HG03432 (cell line): ENCODE results near the gene UQCRFS1.
"Not testable (repeated sequence)": the region's sequence is repeated elsewhere in the genome, so short reads cannot be mapped to it uniquely, and the experiment has no call there.

Source experiments
- ATAC-seq: cut with Tn5 transposase; IDR thresholded peaks from one replicate; pipeline ENCODE4 v1.9.1; 2021; ENCODE audit warnings: mild to moderate bottlenecking, moderate library complexity; ENCODE audit not compliant: unreplicated experiment

The UQCRFS1 gene

DNA sequence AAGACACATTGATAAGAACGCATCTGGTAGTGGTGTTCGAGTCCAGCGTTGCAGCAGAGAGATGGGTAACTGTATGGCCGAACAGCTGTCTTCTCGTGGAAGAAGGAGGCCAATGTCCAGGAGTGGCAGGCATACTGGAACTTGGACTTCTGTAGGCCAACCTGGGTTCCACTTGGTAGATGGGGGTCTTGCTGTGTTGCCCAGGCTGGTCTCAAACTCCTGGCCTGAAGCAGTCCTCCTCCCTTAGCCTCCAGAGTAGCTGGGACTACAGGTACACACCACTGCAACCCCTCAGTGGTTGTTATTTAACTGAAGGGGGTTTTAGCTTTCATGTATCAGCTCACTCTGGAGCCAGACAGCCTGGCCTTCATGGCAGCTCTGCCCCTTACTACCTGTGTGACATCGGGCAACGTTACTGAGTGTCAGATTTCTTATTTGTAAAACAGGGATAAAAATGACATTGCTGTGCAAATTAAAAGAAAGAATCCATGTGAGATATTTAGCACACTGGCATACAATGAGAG is 2.4 kb upstream of the UQCRFS1 start:
- ATAC-seq, result no peak

DNA sequence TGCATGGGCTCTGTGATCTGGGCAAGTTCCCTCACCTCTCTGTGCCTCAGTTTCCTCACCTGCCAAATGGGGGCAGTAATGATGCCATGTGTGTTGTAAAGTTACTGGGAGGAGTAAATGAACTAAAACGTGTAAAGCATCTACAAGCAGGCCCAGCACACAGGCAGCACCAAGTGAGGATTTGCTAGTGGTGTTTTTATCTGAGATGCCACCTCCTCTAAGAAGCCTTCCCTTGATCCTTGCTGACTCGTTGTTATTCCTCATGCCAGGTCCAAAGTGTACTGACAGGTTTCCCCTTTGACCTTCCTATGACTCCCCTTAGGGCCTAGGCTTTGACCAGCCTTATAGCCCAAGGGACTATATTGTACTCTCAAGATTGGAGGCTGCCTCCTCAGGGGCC is 1.5 kb upstream of the UQCRFS1 start:
- ATAC-seq, result no peak

DNA sequence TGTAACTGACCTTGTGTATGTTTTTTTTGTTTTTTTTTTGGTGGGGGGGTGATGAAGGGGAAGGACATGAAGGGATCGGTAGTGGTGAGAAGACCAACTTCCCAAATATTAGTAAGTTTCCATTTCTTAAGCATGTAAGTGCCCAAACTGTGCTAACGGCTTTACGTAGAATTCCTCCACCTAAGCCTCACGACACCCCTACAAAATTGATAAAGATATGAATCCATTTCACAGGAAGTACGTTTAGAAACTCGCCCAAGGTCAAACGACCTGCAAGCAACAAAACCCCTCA is 649 bp downstream of the UQCRFS1 start:
- ATAC-seq, result no peak

DNA sequence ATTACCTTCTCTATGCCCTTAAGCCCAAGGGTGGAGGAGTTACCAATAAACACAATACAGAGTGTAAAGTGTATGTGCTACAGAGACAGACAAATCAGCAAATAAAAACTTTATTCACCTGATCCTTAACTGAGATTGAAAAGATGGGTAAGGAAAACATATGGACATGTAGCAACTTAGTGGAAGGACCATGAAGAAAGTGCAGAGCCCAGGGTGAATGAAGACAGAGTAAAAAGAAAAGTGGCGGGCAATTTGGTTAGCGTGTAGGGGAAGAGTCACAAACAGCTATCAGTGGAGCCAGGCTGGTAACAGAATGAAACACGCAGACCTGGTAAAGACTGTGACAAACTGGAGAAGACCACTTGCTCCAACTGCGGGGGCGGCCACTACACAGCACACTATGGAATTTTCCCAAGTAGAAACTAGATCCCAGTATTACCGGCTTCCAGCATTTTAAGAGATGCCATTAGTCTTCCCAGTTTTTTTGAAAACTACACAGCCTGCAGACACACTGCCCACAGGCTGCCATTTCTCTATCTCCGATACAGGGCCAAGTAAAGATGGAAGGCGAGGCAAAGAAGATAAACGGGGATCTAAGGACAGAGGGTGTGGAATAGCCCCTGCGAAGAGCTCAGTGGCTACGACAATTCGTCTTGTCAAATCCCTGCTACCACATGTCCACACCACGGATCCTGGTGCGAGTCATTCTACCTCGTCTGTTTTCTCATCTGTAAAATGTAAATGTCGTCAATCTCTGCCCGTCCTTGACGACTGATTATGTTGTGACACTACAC is 1.2 kb downstream of the UQCRFS1 start:
- no peak for ATAC-seq

DNA sequence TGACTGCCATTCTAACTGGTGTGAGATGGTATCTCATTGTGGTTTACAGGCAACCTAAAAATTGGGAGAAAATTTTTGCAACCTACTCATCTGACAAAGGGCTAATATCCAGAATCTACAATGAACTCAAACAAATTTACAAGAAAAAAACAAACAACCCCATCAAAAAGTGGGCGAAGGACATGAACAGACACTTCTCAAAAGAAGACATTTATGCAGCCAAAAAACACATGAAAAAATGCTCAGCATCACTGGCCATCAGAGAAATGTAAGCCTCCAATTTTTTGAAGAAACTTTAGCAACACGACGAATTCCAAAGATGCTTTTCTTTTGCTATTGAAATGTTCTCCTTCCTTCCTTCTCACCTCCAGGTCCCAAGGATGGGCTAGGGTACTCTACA is 1.9 kb downstream of the UQCRFS1 start:
- not testable (repeated sequence) for ATAC-seq

DNA sequence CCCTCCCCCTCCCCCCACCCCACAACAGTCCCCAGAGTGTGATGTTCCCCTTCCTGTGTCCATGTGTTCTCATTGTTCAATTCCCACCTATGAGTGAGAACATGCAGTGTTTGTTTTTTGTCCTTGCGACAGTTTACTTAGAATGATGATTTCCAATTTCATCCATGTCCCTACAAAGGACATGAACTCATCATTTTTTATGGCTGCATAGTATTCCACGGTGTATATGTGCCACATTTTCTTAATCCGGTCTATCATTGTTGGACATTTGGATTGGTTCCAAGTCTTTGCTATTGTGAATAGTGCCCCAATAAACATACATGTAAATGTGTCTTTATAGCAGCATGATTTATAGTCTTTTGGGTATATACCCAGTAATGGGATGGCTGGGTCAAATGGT is 2.4 kb downstream of the UQCRFS1 start:
- ATAC-seq, result not testable (repeated sequence)

DNA sequence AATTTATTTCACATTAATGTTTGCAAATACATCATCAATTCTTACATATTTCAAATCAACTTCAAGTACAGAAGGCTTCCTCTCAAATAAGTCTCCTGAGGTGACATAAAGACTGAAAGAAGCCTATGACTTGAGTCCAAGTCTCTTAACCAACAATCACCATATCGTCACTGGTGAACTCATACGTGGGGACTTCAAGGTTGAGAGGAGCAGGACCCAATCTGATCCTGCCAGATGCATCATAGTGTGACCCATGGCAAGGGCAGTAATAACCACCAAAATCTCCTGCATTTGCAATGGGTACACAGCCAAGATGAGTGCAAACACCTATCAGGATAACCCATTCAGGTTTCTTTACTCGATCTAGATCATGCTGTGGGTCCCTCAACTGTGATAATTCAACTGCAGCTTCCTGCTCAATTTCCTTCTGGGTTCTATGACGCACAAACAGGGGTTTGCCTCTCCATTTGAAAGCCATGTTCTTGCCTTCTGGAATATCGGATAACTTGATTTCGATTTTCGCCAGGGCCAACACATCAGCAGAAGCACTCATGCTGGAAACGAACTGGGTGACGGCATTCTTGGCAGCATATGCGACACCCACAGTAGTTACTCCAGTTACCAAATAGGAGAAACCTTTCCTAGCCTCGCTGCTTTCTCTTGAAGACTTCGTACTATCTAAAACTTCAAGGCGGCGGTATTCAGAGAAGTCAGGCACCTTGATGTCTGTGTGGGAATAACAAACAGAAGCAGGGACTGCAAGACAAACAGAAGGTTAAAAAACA is 5.4 kb downstream of the UQCRFS1 start:
- not testable (repeated sequence) for ATAC-seq

DNA sequence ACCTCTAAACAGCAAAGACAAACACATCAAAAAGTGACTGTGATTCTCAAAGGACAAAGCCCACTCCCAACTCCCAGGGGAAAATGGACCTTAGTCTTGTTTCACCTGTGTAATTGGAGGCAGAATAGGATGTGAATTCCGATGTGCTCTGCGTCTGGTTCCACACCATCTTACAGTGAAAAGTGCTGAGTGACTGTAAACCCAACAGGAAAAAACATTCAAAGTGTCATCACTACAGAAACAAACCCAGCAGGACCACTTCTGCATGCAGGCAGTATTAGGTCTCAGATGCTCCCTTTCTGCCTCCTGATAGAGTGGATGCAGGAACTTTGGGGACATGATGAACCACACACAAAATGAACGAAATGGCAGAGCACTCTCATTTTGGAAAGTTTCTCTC is 6.5 kb downstream of the UQCRFS1 start:
- no peak for ATAC-seq

DNA sequence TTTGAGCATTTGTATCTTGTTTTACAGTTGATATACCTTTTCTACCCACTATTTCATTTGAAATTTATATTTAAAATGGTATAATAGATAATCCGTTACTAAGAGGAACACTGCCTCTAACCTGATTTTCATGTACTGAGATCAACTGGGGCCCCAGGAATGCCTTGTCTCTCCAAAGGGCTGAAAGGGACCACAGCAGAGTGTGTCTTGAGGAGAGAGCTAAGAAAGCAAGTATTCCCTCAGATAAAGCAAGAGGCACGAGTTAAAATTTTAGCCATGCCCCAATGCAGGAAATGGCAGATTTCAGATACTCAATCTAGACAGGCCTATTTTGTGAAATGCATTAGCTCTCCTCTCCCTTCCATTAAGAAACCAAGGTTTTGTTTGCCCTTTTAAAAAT is 10.7 kb downstream of the UQCRFS1 start:
- ATAC-seq, result no peak

DNA sequence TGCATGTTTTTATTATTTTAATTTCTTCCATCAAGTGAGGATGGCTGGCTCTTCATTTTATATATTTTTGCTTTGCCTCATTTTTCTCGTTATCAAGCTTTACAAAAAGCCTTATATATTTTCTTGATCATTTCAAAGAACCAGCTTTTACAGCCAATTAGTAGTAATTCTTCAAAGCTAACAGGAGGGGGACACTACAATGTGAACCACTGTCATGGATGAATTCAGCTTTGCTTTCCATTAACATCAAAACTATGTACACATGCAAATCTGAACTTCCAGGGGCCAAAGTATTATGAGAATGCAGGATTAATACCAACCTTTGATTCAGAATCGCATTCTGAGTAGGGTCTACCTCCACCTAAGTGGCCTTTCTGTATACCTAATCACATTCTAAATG is 11.1 kb downstream of the UQCRFS1 start:
- ATAC-seq, result no peak

DNA sequence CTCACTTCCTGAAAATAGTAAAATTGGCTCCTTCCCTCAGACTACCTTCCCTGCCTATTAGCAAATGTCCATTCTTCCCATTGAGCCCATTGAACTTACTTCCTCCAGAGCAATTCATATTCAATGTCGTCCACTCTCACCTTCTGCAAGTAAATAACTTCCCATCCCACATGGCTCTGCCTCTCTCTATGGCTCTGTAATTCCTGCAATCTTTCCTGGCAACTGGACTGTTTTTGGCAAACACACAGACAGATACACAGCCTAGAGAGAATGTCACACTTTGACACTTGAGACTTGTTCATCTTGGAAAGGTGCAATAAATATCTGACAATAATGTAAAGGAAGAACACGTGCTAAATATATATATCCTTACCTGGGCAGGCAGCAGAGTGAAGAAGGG is 18.3 kb downstream of the UQCRFS1 start:
- ATAC-seq, result no peak

DNA sequence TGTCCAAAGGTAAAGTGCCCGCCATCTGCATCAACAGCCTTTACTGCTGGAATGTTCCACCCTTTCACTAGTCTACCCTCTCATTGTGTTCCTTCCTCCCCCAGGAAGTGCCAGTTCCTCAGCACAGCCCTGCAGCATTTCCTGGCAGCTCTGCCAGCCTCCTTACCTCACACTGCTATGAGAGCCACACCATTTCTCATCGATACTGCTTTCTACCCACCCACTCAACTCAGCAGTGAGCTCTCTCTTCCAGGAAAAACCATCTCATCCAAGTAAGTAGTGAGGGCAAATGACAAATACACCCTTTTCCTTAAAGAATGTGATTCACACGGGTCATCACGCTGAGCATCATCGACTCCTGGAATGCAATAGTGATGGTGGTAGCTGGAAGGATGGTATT is 19.8 kb downstream of the UQCRFS1 start:
- no peak for ATAC-seq

DNA sequence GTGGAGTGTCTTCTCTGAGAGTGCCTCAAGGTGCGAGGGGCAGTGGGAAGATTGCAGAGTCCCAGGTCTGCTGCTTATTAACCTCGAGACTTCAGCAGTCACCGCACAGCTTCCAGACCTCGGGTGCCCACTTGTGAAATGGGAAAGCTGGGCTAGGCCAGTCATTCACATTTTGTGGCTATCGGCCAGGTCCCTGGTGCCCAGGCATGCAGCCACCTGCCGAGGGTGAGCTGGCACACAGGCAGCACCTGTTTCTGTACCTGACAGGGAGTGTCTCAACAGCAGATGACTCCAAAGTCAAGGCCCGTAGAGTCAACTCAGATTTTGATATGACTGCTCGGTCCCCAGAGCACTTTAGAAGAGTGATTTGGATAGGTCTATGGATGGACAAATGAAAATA is 21.9 kb downstream of the UQCRFS1 start:
- ATAC-seq, result no peak

DNA sequence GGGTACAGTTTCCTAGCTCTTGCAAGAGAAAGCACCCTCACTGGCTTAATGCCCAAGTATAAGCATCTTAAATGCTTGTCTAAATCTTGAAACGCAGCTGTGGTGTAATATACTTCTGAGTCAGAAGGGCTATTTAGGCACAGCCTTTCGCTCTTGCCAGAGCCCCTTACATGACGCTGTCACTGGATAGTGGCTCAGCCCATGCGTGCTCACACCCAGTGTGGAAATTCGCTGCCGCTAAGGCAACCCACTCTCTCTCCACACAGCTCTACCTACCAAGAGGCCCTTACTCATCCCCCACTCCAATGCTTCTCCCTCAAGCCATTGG is 24.0 kb downstream of the UQCRFS1 start:
- ATAC-seq, result no peak

DNA sequence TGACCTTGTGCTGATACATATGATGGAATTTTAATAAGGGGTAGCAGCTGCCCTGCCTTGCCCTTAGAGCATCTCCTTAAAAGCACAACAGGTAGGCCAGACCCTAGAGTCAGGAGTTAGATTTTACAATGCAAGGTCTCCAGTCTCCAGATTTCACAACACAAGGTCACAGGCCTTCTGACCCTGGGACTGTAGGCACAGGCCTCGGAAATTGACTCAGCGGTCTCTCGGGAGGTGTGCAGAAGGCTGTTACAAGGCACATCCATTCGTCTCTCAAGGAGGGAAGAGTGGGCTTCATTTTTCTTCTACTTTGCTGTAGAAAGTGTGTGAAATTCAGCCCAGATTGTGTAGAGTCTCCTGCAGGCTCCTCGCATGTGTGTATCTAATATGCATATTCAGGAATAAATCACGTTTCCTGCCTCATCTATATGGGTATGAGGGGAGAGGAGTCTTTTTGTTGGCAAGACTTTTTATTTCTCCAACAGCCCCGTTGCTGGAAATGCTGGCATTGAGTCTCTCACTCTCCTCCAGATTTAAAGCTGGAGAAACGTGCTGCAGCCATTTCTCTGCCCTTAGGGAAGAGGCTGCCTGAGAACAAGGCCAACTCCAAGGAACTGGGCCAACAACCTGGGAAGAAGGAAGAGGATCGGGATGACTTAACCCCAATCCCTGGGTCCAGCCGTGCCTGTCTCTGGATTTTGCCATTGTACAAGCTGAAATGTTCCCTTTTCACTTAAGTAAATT is 24.5 kb downstream of the UQCRFS1 start:
- no peak for ATAC-seq

DNA sequence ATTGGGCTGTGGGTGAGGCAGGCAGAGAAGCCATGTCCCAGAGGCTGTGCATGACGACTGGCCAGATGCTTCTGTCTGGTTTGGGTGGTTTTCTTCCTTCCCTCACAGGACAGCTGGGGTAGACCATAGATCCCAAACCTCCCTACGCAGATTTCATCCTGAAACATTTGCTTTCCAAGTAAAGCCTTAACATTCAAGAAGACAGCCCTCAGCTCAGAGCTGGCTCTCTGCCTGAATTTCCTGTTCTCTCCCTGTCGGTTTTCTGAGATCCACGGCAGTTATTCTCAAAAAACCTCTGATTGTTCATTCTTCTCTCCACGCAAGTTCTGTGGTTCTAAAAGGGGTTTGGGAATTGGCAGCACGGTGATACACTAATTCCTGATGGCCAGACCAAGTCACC is 25.3 kb downstream of the UQCRFS1 start:
- no peak for ATAC-seq

DNA sequence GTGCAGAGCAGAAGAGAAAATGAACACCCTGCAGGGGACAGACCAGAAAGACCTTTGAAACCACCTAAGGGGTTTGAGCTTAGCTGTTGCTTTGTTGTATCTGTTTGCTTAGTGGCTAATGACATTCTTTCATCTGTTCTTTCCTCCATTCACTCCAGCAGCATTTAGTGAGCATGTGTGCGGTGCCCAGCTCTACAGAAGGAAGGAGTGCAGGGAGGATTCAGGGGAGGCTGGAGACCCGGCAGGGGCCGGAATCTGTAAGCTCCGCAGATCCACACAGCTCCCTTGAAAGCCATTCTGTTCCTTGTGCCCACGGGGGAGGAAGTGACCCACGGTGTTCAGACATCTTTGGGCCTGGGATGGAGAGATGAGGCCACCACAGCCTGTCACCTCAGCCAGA is 27.5 kb downstream of the UQCRFS1 start:
- ATAC-seq, result no peak

DNA sequence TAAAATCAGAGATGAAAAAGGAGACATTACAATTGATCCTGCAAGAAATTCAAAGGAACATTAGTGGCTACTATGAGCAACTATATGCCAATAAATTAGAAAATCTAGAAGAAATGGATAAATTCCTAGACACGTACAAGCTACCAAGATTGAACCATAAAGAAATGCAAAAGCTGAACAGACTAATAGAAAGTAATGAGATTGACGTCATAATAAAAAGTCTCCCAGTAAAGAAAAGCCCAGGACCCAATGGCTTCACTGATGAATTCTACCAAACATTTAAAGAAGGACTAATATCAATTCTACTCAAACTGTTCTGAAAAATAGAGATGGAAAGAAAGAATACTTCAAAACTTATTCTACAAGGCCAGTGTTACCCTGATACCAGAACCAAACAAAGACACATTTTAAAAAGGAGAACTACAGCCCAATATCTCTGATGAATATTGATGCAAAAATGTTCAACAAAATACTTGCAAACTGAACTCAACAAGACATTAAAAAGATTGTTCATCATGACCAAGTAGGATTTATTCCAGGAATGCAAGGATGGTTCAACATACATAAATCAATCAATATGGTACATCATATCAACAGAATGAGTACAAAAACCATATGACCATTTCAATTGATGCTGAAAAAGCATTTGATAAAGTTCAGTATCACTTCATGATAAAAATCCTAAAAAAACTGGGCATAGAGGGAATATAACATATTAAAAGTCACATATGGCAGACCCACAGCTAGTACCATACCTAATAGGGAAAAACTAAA is 35.8 kb downstream of the UQCRFS1 start:
- no peak for ATAC-seq

DNA sequence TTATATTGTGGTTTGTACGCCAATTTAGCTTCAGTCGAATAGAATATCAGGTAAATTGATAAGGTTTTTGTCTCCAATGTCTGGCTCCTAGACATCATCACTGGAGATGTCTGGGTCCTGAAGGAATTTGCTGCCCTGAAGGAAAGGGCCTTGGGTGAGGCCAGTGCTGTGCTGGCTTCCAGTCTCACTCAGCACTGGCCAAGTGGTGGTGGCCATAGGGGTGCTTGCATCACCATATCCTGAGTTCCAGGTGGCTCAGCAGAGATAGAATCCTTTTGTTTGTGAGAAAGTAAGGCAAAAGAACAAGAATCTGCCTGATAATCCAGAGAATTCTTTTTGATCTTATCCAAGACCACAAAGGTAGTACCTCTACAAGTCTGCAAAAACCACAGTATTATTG is 39.1 kb downstream of the UQCRFS1 start:
- no peak for ATAC-seq

DNA sequence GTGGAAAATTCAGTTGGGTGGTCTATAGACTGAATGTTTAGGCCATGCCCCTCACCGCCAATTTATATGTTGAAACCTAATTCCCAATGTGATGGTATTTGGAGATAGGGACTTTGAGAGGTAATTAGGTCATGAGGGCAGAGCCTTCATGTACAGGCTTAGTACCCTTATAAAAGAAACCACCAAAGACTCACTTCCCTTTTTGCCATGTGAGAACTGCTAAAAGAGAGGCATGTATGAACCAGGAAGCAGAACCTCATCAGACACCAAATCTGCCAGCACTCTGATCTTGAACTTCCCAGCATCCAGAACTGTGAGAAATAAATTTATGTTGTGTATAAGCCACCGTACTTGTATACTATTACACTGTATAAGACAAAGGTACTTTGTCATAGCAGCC is 40.6 kb downstream of the UQCRFS1 start:
- peak; percentile 57 for ATAC-seq

DNA sequence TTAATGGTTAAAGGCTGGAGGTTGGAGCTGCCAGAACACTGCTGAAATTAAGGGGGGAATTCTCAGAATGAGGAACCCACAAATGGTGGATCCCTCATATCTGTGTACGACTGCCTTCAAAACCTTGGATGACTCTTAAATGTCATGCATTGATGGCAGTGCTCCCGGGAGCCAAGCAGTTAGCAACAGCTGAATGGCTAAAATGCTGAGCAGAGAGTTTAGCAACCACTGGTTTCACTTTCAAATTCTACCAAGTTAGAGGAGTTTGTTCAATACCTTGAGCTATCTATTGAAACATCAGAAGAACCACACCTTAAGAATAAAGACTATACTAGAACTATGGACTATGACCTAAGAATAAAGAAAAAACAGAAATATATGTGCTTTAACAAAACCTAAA is 41.4 kb downstream of the UQCRFS1 start:
- ATAC-seq, result no peak
